Measurements from ENCODE around the gene C19orf44.

DNA sequence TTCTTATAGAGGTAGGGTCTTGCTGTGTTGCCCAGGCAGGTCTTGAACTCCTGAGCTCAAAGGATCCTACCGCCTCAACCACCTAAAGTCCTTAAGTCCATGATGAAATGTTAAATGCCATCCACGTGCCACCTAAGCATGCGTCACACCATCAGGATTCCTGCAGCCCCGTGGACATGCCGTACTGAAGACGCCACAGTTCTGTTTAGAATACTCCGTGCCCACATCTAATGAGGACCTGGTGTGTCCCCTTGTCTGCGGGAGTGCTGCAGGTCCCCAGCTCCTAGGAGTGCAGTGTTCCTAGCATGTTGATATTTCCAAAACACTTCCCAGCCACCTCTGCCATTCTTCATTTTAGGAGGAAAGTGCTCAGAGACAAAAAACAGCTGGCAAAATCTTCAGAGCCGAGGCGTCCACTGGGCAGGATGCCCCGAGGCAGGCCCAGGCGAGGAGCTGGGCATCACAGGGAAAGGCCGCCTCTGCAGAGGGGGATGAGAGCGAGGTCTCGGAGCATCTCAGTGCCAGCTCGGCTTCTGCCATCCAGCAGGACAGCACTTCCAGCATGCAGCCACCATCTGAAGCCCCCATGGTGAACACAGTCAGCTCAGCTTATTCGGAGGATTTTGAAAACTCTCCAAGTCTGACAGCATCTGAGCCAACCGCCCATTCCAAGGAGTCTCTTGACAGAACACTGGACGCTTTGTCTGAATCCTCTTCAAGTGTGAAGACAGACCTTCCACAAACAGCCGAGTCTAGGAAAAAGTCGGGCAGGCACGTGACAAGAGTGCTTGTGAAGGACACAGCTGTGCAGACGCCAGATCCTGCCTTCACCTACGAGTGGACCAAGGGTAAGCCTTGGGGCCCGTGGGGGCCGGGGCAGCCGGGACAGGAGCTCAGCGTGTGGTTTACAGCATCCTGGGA is 13.2 kb downstream of the C19orf44 start:
- TF ChIP-seq, protein P1, sequence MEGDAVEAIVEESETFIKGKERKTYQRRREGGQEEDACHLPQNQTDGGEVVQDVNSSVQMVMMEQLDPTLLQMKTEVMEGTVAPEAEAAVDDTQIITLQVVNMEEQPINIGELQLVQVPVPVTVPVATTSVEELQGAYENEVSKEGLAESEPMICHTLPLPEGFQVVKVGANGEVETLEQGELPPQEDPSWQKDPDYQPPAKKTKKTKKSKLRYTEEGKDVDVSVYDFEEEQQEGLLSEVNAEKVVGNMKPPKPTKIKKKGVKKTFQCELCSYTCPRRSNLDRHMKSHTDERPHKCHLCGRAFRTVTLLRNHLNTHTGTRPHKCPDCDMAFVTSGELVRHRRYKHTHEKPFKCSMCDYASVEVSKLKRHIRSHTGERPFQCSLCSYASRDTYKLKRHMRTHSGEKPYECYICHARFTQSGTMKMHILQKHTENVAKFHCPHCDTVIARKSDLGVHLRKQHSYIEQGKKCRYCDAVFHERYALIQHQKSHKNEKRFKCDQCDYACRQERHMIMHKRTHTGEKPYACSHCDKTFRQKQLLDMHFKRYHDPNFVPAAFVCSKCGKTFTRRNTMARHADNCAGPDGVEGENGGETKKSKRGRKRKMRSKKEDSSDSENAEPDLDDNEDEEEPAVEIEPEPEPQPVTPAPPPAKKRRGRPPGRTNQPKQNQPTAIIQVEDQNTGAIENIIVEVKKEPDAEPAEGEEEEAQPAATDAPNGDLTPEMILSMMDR (IDR thresholded peaks at IDR 0.05), result no peak
- no peak for TF ChIP-seq EZH2 (IDR thresholded peaks at IDR 0.05)
